Neuronal stem cell (in vitro differentiated cells): ENCODE measurements around the gene DUSP7.
A peak's percentile ranks its signal among the peaks of the same experiment; 100 is the strongest.

Source experiments
- DNase-seq: peaks from one replicate; pipeline ENCODE4 v3.0.0-alpha.2; 2013; ENCODE audit warnings: low spot score
- H2AFZ ChIP-seq: one replicate; pipeline ENCODE4 v1.6.1; 2013; ENCODE audit warnings: mild to moderate bottlenecking, low read length, inconsistent platforms
- H2AK5ac ChIP-seq: 2 replicates; pipeline ENCODE4 v1.6.1; 2013; ENCODE audit warnings: low read depth, mild to moderate bottlenecking, inconsistent platforms, low read length, moderate library complexity, mixed read lengths
- H2BK120ac ChIP-seq: 2 replicates; pipeline ENCODE4 v1.6.1; 2013; ENCODE audit warnings: low read depth, mild to moderate bottlenecking, inconsistent platforms, low read length, moderate library complexity, mixed read lengths
- H2BK12ac ChIP-seq: one replicate; pipeline ENCODE4 v1.6.1; 2013; ENCODE audit warnings: low read length, inconsistent platforms
- H2BK15ac ChIP-seq: 2 replicates; pipeline ENCODE4 v1.6.1; 2013; ENCODE audit warnings: mild to moderate bottlenecking, low read length, inconsistent platforms, mixed read lengths
- H2BK5ac ChIP-seq: one replicate; pipeline ENCODE4 v1.6.1; 2013; ENCODE audit warnings: inconsistent platforms, mild to moderate bottlenecking, low read length, moderate library complexity
- H3K14ac ChIP-seq: one replicate; pipeline ENCODE4 v1.6.1; 2013; ENCODE audit warnings: low read length, inconsistent platforms
- H3K18ac ChIP-seq: 2 replicates; pipeline ENCODE4 v1.6.1; 2013; ENCODE audit warnings: low read length, inconsistent platforms
- H3K23ac ChIP-seq: 2 replicates; pipeline ENCODE4 v1.6.1; 2013; ENCODE audit warnings: low read depth, mild to moderate bottlenecking, mixed read lengths, low read length, inconsistent platforms; ENCODE audit not compliant: poor library complexity
- H3K27ac ChIP-seq: replicated peaks from 3 replicates; pipeline ENCODE4 v1.5.1; 2013; ENCODE audit warnings: low read length, inconsistent platforms
- H3K27me3 ChIP-seq, 3 experiments: 2 replicates each; pipeline ENCODE4 v1.6.1; 2013; ENCODE audit warnings: low read length in 3 of 3, mild to moderate bottlenecking in 2 of 3, inconsistent platforms in 1 of 3, low read depth in 1 of 3, mixed read lengths in 1 of 3, moderate library complexity in 1 of 3; ENCODE audit not compliant: control insufficient read depth in 3 of 3, insufficient read depth in 3 of 3
- H3K36me3 ChIP-seq, 2 donors: replicated peaks in 1 of 2; 2 replicates each; pipeline ENCODE4 v1.6.1; 2013; ENCODE audit warnings: low read length in 2 of 2; ENCODE audit not compliant: control insufficient read depth in 2 of 2, insufficient read depth in 2 of 2
- H3K4ac ChIP-seq: 2 replicates; pipeline ENCODE4 v1.6.1; 2013; ENCODE audit warnings: inconsistent platforms, mild to moderate bottlenecking, low read length, moderate library complexity
- H3K4me1 ChIP-seq, 2 donors: 1 replicate in 1 of 2; 2 replicates in 1 of 2; pipeline ENCODE4 v1.6.1; 2013; ENCODE audit warnings: low read length in 2 of 2, low read depth in 1 of 2; ENCODE audit not compliant: control insufficient read depth in 2 of 2, insufficient read depth in 1 of 2
- H3K4me2 ChIP-seq: one replicate; pipeline ENCODE4 v1.6.1; 2013; ENCODE audit warnings: mild to moderate bottlenecking, low read length, inconsistent platforms; ENCODE audit not compliant: insufficient read depth, poor library complexity, severe bottlenecking
- H3K4me3 ChIP-seq, 2 donors: 2 replicates each; pipeline ENCODE4 v1.5.1; 2013; ENCODE audit warnings: low read length in 2 of 2, mild to moderate bottlenecking in 2 of 2, inconsistent platforms in 1 of 2, moderate library complexity in 1 of 2
- H3K79me1 ChIP-seq: one replicate; pipeline ENCODE4 v1.6.1; 2013; ENCODE audit warnings: low read depth, mild to moderate bottlenecking, inconsistent platforms, low read length, moderate library complexity
- H3K9ac ChIP-seq: one replicate; pipeline ENCODE4 v1.6.1; 2013; ENCODE audit warnings: mild to moderate bottlenecking, low read depth, low read length, inconsistent platforms; ENCODE audit not compliant: poor library complexity
- H3K9me3 ChIP-seq, 2 donors: replicated peaks in 1 of 2; 2 replicates each; pipeline versions ENCODE3 to v1.6.1; 2013; ENCODE audit warnings: low read length in 2 of 2, mild to moderate bottlenecking in 2 of 2, inconsistent platforms in 1 of 2, low read depth in 1 of 2, mixed read lengths in 1 of 2, moderate library complexity in 1 of 2; ENCODE audit not compliant: control insufficient read depth in 2 of 2, insufficient read depth in 1 of 2
- H4K8ac ChIP-seq: one replicate; pipeline ENCODE4 v1.6.1; 2013; ENCODE audit warnings: low read depth, mild to moderate bottlenecking, inconsistent platforms, low read length, moderate library complexity
- H4K91ac ChIP-seq: one replicate; pipeline ENCODE4 v1.6.1; 2013; ENCODE audit warnings: low read length, low read depth, mild to moderate bottlenecking, inconsistent platforms; ENCODE audit not compliant: poor library complexity
- WGBS, 2 donors: extraction: QIAGEN DNeasy Blood & Tissue Kit; methylation state at CpG; one replicate each; pipeline ENCODE4 v1.1.7; 2013; ENCODE audit warnings: missing lambda C conversion rate in 2 of 2, mixed read lengths in 1 of 2; ENCODE audit not compliant: insufficient read length in 2 of 2, insufficient replicate concordance in 1 of 2; ENCODE audit errors: extremely low coverage in 2 of 2; 5-methylcytosine and 5-hydroxymethylcytosine counted together

DUSP7 gene

DNA sequence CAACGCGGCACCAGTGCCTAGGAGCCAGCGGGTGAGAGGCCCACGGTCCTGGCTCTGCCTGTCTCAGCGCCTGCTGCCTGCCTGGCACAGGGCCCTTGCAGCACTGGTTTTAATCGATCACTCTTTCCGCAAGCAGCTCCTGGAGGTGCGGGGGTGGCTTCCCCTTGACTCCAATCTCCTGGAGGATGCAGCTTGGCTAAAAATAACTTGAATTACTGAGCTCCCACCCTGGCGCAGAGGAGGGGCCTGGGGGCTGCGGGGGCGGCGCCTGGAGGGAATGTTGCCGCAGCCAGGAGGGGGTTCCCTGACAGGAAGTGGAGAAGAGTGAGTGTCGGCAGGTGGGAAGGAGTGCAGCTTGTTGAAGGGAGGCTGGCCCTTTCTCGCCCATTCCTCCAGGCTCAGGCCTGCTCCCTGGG lies 50.8 kb downstream of the DUSP7 start:
- no peak for DNase-seq
- Histone ChIP-seq H3K18ac (peak overlapping the region; percentile 97), H3K9me3 (no peaks in the 10 kb centered on the region), H3K4ac (peak overlapping the region; percentile 69), H3K27me3 (no peaks in the 10 kb centered on the region), H4K8ac (no peak overlapping the region), H2BK12ac (peak overlapping the region; percentile 97), H2AFZ (peak overlapping the region; percentile 87), H4K91ac (peak overlapping the region; percentile 80), H3K4me2 (peak overlapping the region; percentile 54), H3K4me3 (peak overlapping the region in 1 of 2 donors; percentile 16), H3K36me3 (no peaks in the 10 kb centered on the region), H3K9ac (peak overlapping the region; percentile 85), H2BK120ac (peak overlapping the region; percentile 84), H3K23ac (peak overlapping the region; percentile 23), H2AK5ac (peak overlapping the region; percentile 90), H3K27ac (peak overlapping the region; percentile 53), H3K4me1 (peaks cover 43 to 52% of the 10 kb centered on the region in 2 donors), H2BK5ac (peak overlapping the region; percentile 82), H3K14ac (no peak overlapping the region), H3K79me1 (no peaks in the 10 kb centered on the region), H2BK15ac (peak overlapping the region; percentile 73)
- no CpG with 5 or more reads among the region's 15 CpGs for WGBS, 2 donors

DNA sequence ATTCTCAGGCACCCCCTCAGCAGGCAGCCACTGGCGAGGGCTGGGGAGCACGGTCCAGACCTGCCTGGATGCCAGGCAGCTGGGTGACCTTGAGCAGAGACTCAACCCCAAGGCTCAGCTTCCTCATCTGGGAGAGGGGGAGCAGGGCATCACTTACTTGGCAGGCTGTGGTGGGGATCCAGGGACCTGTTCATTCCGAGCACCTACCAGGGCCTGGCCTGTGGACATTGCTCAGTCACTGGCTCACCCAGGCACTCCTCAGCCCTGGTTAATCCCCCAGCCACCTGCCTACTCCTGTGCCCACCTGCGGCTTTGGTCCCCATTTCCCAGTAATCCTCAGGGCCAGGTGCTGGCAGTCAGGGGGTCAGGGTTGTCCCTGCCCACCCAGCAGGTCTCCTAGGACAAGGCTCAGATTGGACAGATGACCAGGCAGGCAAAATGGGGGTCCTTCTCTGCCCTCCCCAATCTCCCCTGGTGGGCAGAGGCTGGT lies 51.4 kb downstream of the DUSP7 start:
- no peaks in the 10 kb centered on the region for H3K79me1 ChIP-seq
- peak overlapping the region; percentile 87 for H2AFZ ChIP-seq
- peaks cover 0 to under 1% (median 0%) of the 10 kb centered on the region in 3 experiments for H3K27me3 ChIP-seq
- DNase-seq, result no peak
- H4K91ac ChIP-seq, result peak overlapping the region; percentile 80
- peak overlapping the region; percentile 76 for H2BK120ac ChIP-seq
- no peak overlapping the region for H3K4me2 ChIP-seq
- peak overlapping the region; percentile 71 for H3K9ac ChIP-seq
- H3K23ac ChIP-seq, result peak overlapping the region; percentile 23
- WGBS, 2 donors, result no CpG with 5 or more reads among the region's 4 CpGs
- H3K18ac ChIP-seq, result peak overlapping the region; percentile 86
- peak overlapping the region; percentile 42 for H2AK5ac ChIP-seq
- H4K8ac ChIP-seq, result no peak overlapping the region
- peak overlapping the region; percentile 82 for H2BK5ac ChIP-seq
- peak overlapping the region; percentile 77 for H2BK12ac ChIP-seq
- H3K27ac ChIP-seq, result peak overlapping the region; percentile 44
- H3K4ac ChIP-seq, result no peak overlapping the region
- peaks cover 43 to 52% of the 10 kb centered on the region in 2 donors for H3K4me1 ChIP-seq
- no peak overlapping the region for H3K4me3 ChIP-seq
- H2BK15ac ChIP-seq, result peak overlapping the region; percentile 41
- H3K9me3 ChIP-seq, result no peaks in the 10 kb centered on the region
- no peaks in the 10 kb centered on the region for H3K36me3 ChIP-seq
- no peak overlapping the region for H3K14ac ChIP-seq

DNA sequence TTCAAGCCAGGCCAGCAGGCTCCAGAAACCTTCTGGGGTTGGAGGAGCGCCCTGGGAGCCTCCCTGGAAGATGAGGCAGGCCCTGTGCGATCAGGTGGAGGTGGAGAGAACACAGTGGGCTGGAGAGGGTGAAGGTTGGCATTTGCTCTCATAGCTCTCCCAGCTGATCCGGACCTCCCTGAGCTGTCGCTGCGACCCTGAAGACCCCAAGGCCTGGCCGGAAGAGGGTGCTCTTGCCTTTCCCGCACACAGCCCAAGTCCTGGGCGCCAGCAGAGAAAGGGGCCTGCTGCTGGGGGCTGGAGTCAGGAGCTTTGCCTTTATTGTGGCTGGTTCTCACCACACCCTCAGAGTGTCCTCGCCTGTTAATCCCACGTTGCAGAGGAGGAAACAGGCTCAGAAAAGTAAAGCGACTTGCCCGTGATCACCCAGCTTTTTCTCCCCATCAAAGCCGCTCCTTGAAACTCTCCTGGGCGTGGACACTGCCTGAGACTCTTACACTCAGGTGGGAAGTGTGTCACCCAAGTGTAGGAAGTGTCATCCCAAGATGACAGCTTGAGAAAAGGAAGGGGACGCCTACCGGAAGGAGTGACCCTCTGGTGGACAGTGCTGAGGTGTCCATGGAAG lies 52.1 kb downstream of the DUSP7 start:
- peak; percentile 71 for DNase-seq
- Histone ChIP-seq H3K14ac (no peak overlapping the region), H4K8ac (no peak overlapping the region), H3K4me1 (peaks cover 43 to 52% of the 10 kb centered on the region in 2 donors), H3K27ac (peak overlapping the region; percentile 95), H3K27me3 (peaks cover 0 to 2% (median 0%) of the 10 kb centered on the region in 3 experiments), H4K91ac (no peak overlapping the region), H2AFZ (peak overlapping the region; percentile 58), H3K18ac (peak overlapping the region; percentile 86), H3K4me3 (peak overlapping the region in 1 of 2 donors; percentile 39), H2AK5ac (peak overlapping the region; percentile 60), H2BK5ac (peak overlapping the region; percentile 82), H3K23ac (no peak overlapping the region), H3K9me3 (no peaks in the 10 kb centered on the region), H3K4ac (peak overlapping the region; percentile 28), H2BK15ac (peak overlapping the region; percentile 55), H2BK120ac (no peak overlapping the region), H3K9ac (peak overlapping the region; percentile 56), H3K4me2 (no peak overlapping the region), H2BK12ac (peak overlapping the region; percentile 77), H3K79me1 (no peaks in the 10 kb centered on the region), H3K36me3 (no peaks in the 10 kb centered on the region)
- no CpG with 5 or more reads among the region's 16 CpGs for WGBS, 2 donors

- Histone ChIP-seq H3K79me1 (no peaks in the 10 kb centered on the region), H4K8ac (no peak overlapping the region), H3K27ac (peak overlapping the region; percentile 95), H3K9ac (no peak overlapping the region), H2AFZ (peak overlapping the region; percentile 58), H2AK5ac (no peak overlapping the region), H3K4ac (no peak overlapping the region), H3K14ac (no peak overlapping the region), H2BK5ac (peak overlapping the region; percentile 80), H2BK15ac (peak overlapping the region; percentile 90), H3K4me1 (peaks cover 48 to 57% of the 10 kb centered on the region in 2 donors), H4K91ac (no peak overlapping the region), H2BK12ac (peak overlapping the region; percentile 53), H3K4me3 (peak overlapping the region in 1 of 2 donors; percentile 39), H3K23ac (no peak overlapping the region), H3K27me3 (peaks cover 0 to 2% (median 0%) of the 10 kb centered on the region in 3 experiments), H2BK120ac (peak overlapping the region; percentile 10), H3K36me3 (no peaks in the 10 kb centered on the region), H3K9me3 (no peaks in the 10 kb centered on the region), H3K4me2 (peak overlapping the region; percentile 29), H3K18ac (no peak overlapping the region)
- DNase-seq, result peak; percentile 78
- no CpG with 5 or more reads among the region's 6 CpGs for WGBS, 2 donors
These were observed 53.6 kb downstream of the DUSP7 start for GRCh38 chr3:52002748-52003147.
